MCF 10A (cell line): ENCODE measurements around the gene SRRM5. TPM values are rescaled to one million over a fixed set of nuclear protein-coding genes. Genes with fewer than 3 reads are reported as not detected.

ENCODE experiments used
- BruUV-seq: library from RNA; stranded (reverse); fragments of 400-500 nt; replicated peaks from 2 replicates; lab custom pipeline; 2021; lab: Mats Ljungman, UMichigan
- CTCF ChIA-PET: fragments of 300-600 bp; sonication (Branson Sonifier 250); formaldehyde crosslinking; extraction: SDS; loops from one replicate; lab custom pipeline; 2021; ENCODE audit warnings: antibody characterized with exemption, inconsistent platforms; lab: Yijun Ruan, JAX
- POLR2A ChIA-PET: fragments of 300-600, 350-650 bp; sonication (Branson Sonifier 250); formaldehyde crosslinking; extraction: SDS; loops from one replicate; lab custom pipeline; 2020; ENCODE audit warnings: antibody characterized with exemption, inconsistent platforms; lab: Yijun Ruan, JAX
- DNase-seq: peaks from one replicate; pipeline ENCODE4 v3.0.0-alpha.2; 2018; ENCODE audit not compliant: unreplicated experiment
- H3K27ac Mint-ChIP-seq: one replicate; pipeline ENCODE4 v1.8.0; 2022; ENCODE audit warnings: mild to moderate bottlenecking, low read depth, mixed read lengths; ENCODE audit not compliant: unreplicated experiment
- H3K27me3 Mint-ChIP-seq: one replicate; pipeline ENCODE4 v1.8.0; 2022; ENCODE audit warnings: mixed read lengths; ENCODE audit not compliant: insufficient read depth, unreplicated experiment
- H3K36me3 Mint-ChIP-seq: one replicate; pipeline ENCODE4 v1.8.0; 2022; ENCODE audit warnings: mild to moderate bottlenecking, moderate library complexity, mixed read lengths; ENCODE audit not compliant: insufficient read depth, unreplicated experiment
- H3K4me1 Mint-ChIP-seq: one replicate; pipeline ENCODE4 v1.8.0; 2022; ENCODE audit warnings: mixed read lengths; ENCODE audit not compliant: insufficient read depth, unreplicated experiment
- H3K4me3 Mint-ChIP-seq: one replicate; pipeline ENCODE4 v1.8.0; 2022; ENCODE audit warnings: mild to moderate bottlenecking, moderate library complexity, mixed read lengths; ENCODE audit not compliant: unreplicated experiment
- H3K9me3 Mint-ChIP-seq: one replicate; pipeline ENCODE4 v1.8.0; 2022; ENCODE audit warnings: mixed read lengths; ENCODE audit not compliant: unreplicated experiment
- CTCF ChIP-seq: fragments of 200-600 bp; IDR thresholded peaks from one replicate; pipeline ENCODE4 v1.8.0; 2022; ENCODE audit warnings: antibody characterized with exemption, mild to moderate bottlenecking; ENCODE audit not compliant: unreplicated experiment
- intact Hi-C: fragments of 100-400 bp; cut with micrococcal nuclease; formaldehyde crosslinking; loops from 2 replicates; pipeline ENCODE4 v1.14.1; 2022
- total RNA-seq: library from RNA; stranded (reverse); gene quantifications from 2 replicates; pipeline ENCODE4 v1.2.3, GENCODE V29; 2022

The SRRM5 gene
- total RNA-seq, 1 experiment from 2014 or later = 0.28 TPM

DNA sequence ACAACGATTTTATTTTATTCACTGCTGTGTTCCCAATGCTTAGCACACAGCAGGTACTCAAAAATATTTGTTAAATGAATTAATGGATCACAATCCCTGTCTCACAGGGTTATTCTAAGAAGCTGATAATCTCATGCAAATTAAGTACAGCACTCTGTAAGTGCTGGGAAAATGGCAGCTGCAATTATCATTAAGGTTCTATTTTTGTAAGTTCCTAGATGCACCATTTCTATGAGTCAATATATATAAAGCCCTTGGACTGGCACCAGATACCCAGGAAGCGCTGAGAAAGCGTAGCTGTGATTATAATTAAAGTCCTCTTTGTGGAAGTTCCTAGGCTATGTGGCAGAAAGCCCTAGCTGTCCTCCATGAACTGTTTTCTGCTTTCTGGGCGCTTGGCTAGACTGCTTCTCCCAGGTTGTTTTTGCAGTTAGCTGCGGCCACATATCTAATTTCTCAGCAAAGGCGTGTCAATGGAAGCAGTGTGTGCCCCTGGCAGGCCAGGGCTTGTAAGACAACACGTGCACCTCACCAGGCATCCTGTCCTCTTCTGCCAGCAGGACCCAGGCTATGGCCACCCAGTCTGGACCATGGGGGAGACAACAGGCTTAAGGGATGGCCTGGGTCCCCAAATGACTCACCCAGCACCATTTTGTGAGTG is 5.2 kb upstream of the SRRM5 start:
- Mint-ChIP-seq H3K36me3 (peaks cover 13% of the 10 kb centered on the region), H3K9me3 (no peaks in the 10 kb centered on the region), H3K27me3 (no peaks in the 10 kb centered on the region), H3K4me3 (no peak overlapping the region), H3K27ac (peak overlapping the region; percentile 80), H3K4me1 (peaks cover 9% of the 10 kb centered on the region)
- BruUV-seq = no TSS peak
- ChIA-PET POLR2A (interaction anchor here (0.6 to 5.1 kb wide), 6 partner anchors 10 to 74 kb away, joined by 3 to 45 read pairs (median 3); partner anchors contain the start of genes IRGQ, ZNF575 and ZNF576), CTCF (interaction anchor here (0.5 to 0.8 kb wide), 2 partner anchors 9 to 160 kb away, joined by 3 read pairs; no protein-coding TSS in a partner anchor)
- no peak for TF ChIP-seq CTCF
- intact Hi-C loops = no loop called here
- no peak for DNase-seq

- BruUV-seq = TSS peak; percentile 39
- H3K27ac Mint-ChIP-seq = peak overlapping the region; percentile 80
- H3K36me3 Mint-ChIP-seq = peaks cover 7% of the 10 kb centered on the region
- no peaks in the 10 kb centered on the region for H3K27me3 Mint-ChIP-seq
- ChIA-PET CTCF (interaction anchor here (0.5 to 0.7 kb wide), 3 partner anchors 13 to 998 kb away, joined by 3 read pairs; no protein-coding TSS in a partner anchor), POLR2A (interaction anchor here (0.6 to 5.1 kb wide), 5 partner anchors 10 to 74 kb away, joined by 3 to 45 read pairs (median 3); partner anchors contain the start of genes IRGQ, ZNF575 and ZNF576)
- intact Hi-C loops = no loop called here
- no peaks in the 10 kb centered on the region for H3K9me3 Mint-ChIP-seq
- no peak for TF ChIP-seq CTCF
- H3K4me3 Mint-ChIP-seq = no peak overlapping the region
- no peak for DNase-seq
- H3K4me1 Mint-ChIP-seq = peaks cover 9% of the 10 kb centered on the region
Measured at GRCh38 chr19:43607238-43608205, 4.4 kb upstream of the SRRM5 start.

DNA sequence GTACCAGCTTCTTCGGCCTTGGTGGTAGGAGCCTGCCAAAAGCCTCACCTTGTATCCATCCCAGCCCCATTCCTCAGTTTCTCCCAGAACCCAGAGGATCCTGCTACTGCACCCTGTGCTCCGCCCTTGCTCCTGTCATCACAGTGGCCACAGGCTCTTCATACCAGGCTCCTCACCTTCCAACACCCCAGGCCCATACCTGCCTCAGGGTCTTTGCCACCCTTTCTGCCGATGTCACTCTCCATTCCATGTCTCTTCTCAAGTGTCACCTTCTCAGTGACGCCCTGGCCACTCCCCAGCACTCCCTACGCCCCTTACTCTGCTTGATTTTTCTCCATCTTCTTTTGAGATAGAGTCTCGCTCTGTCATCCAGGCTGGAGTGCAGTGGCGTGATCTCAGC is 2.0 kb upstream of the SRRM5 start:
- H3K4me1 Mint-ChIP-seq = peaks cover 9% of the 10 kb centered on the region
- intact Hi-C loops = no loop called here
- peaks cover 7% of the 10 kb centered on the region for H3K36me3 Mint-ChIP-seq
- ChIA-PET CTCF (interaction anchor here (0.6 kb wide), 1 partner anchor 280 kb away, joined by 5 read pairs; no protein-coding TSS in a partner anchor), POLR2A (interaction anchor here (1.0 kb wide), 1 partner anchor 14 kb away, joined by 3 read pairs; the partner anchor contains the start of genes IRGQ and ZNF576)
- no peak overlapping the region for H3K27ac Mint-ChIP-seq
- TF ChIP-seq CTCF = no peak
- BruUV-seq = no TSS peak
- H3K4me3 Mint-ChIP-seq = no peak overlapping the region
- no peaks in the 10 kb centered on the region for H3K9me3 Mint-ChIP-seq
- H3K27me3 Mint-ChIP-seq = no peaks in the 10 kb centered on the region
- no peak for DNase-seq
